HAP-1 (cell line): ENCODE results near the gene UCHL3.

Experiments
- DNase-seq, 2 experiments: peaks; one replicate each; pipeline ENCODE4 v3.0.0-alpha.2; 2016 to 2020; ENCODE audit warnings: low spot score in 2 of 2
- H3K27me3 ChIP-seq: fragments of 250-450 bp; sonication (Bioruptor Pico); 2 replicates; pipeline ENCODE4 v1.5.1; 2020; ENCODE audit warnings: low read depth, mild to moderate bottlenecking, moderate library complexity
- H3K36me3 ChIP-seq: fragments of 250-450 bp; sonication (Bioruptor Pico); replicated peaks from 2 replicates; pipeline ENCODE4 v1.5.1; 2020; ENCODE audit warnings: mild to moderate bottlenecking
- H3K4me1 ChIP-seq: fragments of 250-450 bp; sonication (Bioruptor Pico); 2 replicates; pipeline ENCODE4 v1.5.1; 2020; ENCODE audit warnings: mild to moderate bottlenecking
- H3K4me3 ChIP-seq: fragments of 250-450 bp; sonication (Bioruptor Pico); 2 replicates; pipeline ENCODE4 v1.5.1; 2020; ENCODE audit warnings: mild to moderate bottlenecking, moderate library complexity
- H3K9me3 ChIP-seq: fragments of 250-450 bp; sonication (Bioruptor Pico); 2 replicates; pipeline ENCODE4 v1.5.1; 2020; ENCODE audit warnings: mild to moderate bottlenecking, moderate library complexity
- in situ Hi-C: fragments of 300-500 bp; cut with MboI; formaldehyde crosslinking; loops from 3 replicates; pipeline ENCODE4 v1.14.3; 2020; ENCODE audit warnings: low sequenced_read_pairs, inconsistent platforms, mixed read lengths

UCHL3 gene

DNA sequence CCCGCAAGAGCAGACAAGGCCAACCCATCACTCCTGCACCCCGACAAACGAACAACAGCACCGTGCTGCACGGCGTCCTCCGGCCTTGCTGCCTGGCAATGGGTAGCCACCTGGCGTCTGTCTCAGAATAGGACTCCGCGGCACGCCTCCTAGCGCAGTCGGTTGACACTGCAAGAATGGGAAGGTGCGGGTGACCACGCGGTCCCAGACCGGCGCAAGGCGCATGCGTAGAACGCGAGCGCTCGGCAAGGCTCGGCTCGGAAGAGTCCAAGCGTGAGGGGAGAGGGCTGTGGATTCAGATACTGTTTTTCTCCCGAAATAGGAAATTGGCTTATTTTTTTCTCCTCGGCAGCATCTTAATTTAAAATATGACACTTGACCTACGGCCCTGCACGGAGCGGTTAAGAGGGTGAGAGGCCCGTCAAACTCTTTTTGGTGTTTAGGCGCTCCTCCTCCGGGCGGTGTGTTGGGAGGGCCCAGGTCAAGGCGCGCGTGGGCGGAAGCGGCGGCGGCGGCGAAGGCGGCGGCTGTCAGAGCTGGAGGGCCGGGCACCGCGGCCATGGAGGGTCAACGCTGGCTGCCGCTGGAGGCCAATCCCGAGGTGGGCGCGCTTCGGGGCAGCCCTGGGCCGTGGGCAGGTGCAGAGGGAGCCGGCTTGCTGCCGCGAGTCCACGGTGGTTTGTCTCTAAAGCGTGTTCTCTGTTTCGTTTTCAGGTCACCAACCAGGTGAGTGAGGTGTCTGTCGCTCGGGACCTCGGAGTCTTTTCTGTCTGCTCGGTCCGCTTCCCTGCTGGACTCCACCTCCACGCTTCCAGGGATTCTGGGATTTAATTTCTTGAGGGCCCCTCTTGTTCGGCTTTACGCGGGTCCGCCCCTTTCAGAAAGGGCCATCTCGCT lies at the start of gene UCHL3:
TSS of gene UCHL3 (plus strand) at position 530 of the 897 bp plus-strand sequence. CDS start at position 560, 30 bp downstream.
- in situ Hi-C loops = no loop called here
- Histone ChIP-seq H3K9me3 (no peaks in the 10 kb centered on the region), H3K27me3 (no peaks in the 10 kb centered on the region), H3K4me3 (peak within 1 kb of the TSS; percentile 77), H3K4me1 (peaks cover 13% of the 10 kb centered on the region), H3K36me3 (peaks cover 9% of the 10 kb centered on the region)
- peak; percentile 90 to 98 for DNase-seq

DNA sequence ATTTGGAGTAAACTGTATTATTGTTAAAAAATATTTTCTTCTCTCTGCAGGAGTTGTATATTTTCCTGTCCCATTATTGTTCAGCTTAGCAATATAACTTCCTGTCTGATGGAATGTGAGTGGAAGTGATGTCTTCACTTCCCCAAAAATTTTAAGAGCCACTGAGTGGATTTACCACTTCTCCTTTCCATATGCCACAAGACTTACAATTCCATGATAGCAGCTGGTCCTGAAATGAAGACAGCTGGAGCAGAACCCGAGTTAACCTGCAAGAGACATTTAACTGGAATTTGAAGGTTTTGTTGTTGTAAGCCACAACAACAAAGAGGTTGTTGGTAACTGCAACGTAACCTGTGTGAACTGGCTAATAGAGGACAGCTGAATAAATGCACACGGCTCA lies 44.3 kb upstream of the UCHL3 start:
- Histone ChIP-seq H3K27me3 (peaks cover 2% of the 10 kb centered on the region; the same call in 1 of the 2 replicates), H3K4me1 (no peaks in the 10 kb centered on the region), H3K4me3 (no peak overlapping the region), H3K36me3 (no peaks in the 10 kb centered on the region), H3K9me3 (no peaks in the 10 kb centered on the region)
- in situ Hi-C loops = no loop called here
- DNase-seq = no peak

DNA sequence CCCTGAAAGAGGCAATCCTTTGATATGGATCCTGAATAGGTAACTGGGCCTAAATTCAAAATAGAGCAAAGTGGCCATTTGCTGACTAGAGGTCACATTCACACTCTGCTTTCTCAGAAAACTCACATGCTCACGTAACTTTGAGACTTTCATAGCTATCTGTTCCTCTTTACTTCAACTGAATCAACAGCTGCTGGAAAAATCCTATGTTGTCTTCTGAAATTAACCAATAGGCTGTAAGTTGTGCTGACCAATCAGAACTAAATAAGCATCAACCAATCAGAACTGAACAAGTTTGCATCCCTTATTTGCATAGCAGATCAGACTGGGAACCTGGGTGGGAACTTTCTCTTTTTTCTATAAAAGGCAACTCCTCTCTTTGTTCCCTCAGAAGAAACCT lies 43.6 kb upstream of the UCHL3 start:
- no peak overlapping the region for H3K4me3 ChIP-seq

GRCh38 chr13:75507027-75508001 lies 42.3 kb upstream of the UCHL3 start:
- Histone ChIP-seq H3K4me3 (no peak overlapping the region), H3K27me3 (0 out of 2 replicates have a peak, but pooled peaks cover 5% of the 10 kb centered on the region), H3K9me3 (no peaks in the 10 kb centered on the region), H3K4me1 (no peaks in the 10 kb centered on the region), H3K36me3 (no peaks in the 10 kb centered on the region)
- in situ Hi-C loops = no loop called here
- no peak for DNase-seq

More for the DNA sequence above, 43.6 kb upstream of the UCHL3 start:
- H3K9me3 ChIP-seq = no peaks in the 10 kb centered on the region
- H3K36me3 ChIP-seq = no peaks in the 10 kb centered on the region
- in situ Hi-C loops = no loop called here
- H3K4me1 ChIP-seq = no peaks in the 10 kb centered on the region
- H3K27me3 ChIP-seq = 0 out of 2 replicates have a peak, but pooled peaks cover 2% of the 10 kb centered on the region
- no peak for DNase-seq

DNA sequence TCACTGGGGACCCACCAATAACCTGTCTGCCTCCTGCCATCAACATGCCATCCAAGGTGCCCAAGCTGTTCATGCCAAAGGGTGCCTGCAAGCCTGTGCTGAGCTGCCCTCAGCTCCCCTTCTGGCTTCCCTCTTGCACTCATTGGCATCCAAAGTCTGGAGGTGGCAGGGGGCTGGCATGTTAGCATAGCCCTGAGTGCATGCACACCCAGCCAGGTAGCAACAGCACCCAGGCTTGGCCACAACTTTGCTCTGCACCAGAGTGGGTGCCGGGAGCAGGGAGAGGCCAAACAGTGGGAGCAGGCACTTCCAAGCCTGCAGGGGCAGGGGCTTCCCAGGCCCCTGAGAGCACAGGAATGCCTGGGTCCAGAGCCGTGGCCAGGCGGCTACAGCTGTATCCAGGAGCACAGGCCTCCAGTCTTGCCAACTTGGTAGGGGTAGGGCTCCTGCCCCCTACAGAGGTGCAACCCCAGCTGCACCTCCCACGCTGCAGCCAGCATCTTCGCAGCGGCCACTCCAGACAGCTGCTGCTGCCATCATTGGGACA lies 41.5 kb upstream of the UCHL3 start:
- in situ Hi-C loops = no loop called here

DNA sequence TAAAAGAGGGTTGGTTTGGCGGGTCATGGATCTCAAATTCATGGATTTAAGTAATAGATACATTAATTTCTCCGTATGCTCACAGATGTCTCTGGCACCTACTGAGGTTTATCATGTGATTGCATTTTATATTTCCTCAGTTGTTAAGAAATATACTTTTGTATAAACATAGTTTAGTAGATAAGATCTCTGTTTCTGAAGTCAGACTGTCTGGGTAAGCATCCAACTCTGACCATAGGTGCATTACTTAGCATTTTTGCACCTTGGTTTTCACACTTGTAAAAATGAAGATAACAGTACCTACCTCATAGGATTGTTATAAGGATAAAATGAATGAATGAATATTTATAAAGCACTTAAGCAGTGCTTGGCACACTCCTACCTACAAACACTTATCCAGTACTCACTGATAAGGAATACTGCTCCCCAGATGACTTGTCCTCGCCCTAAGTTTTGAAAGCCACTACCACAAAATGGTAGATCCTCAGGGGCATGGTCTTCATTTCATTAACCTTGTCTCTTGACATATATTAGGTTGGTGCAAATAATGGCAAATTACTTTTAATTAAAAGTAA lies 38.5 kb upstream of the UCHL3 start:
- DNase-seq = no peak
- Histone ChIP-seq H3K36me3 (no peaks in the 10 kb centered on the region), H3K4me3 (no peak overlapping the region), H3K27me3 (0 out of 2 replicates have a peak, but pooled peaks cover 3% of the 10 kb centered on the region), H3K4me1 (no peaks in the 10 kb centered on the region), H3K9me3 (no peaks in the 10 kb centered on the region)
- in situ Hi-C loops = no loop called here

More for the DNA sequence above, 41.5 kb upstream of the UCHL3 start:
- 0 out of 2 replicates have a peak, but pooled peaks cover 5% of the 10 kb centered on the region for H3K27me3 ChIP-seq
- H3K4me1 ChIP-seq = no peaks in the 10 kb centered on the region
- H3K9me3 ChIP-seq = no peaks in the 10 kb centered on the region
- no peak for DNase-seq
- H3K36me3 ChIP-seq = no peaks in the 10 kb centered on the region
- H3K4me3 ChIP-seq = no peak overlapping the region

DNA sequence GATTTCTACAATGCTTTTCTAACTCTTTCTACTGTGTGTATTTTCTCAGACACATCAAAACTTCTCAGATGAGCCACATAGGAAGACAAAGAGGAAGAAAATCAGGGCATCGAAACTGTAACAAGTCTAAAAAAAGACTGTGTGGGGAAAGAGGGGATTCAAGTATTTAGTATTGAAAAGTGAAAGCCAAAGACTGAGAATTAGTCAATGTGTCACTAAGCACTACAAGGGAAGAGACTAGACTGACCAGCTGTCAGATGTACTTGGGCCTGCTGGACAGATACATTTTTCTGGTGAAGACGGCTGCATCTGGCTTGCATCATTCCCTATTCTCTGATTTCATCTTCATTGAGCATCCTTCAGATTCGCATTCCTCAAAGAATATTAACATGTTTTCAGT lies 37.3 kb upstream of the UCHL3 start:
- Histone ChIP-seq H3K4me1 (no peaks in the 10 kb centered on the region), H3K9me3 (no peaks in the 10 kb centered on the region)
- no peak for DNase-seq

DNA sequence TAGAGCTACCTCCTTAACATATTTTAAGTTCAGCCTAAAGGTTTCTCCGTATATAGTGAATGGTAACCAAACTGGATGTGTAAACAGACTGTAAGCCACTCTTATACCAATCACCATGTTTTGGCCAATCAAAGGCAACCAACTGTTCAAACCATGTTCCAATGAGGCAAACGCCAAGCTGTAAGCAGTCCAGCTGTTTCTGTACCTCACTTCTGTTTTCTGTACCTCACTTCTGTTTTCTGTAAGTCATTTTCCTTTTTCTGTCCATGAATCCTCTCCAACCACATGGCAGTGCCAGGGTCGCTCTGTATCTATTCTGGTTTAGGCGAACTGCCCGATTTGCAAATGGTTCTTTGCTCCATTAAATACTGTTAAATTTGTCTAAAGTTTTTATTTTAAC lies 36.3 kb upstream of the UCHL3 start:
- H3K9me3 ChIP-seq = no peaks in the 10 kb centered on the region
- no peaks in the 10 kb centered on the region for H3K36me3 ChIP-seq
- 0 out of 2 replicates have a peak, but pooled peaks cover 3% of the 10 kb centered on the region for H3K27me3 ChIP-seq
- no peak for DNase-seq
- H3K4me3 ChIP-seq = no peak overlapping the region
- H3K4me1 ChIP-seq = no peaks in the 10 kb centered on the region
- in situ Hi-C loops = no loop called here

More for the DNA sequence above, 37.3 kb upstream of the UCHL3 start:
- no peak overlapping the region for H3K4me3 ChIP-seq
- H3K36me3 ChIP-seq = no peaks in the 10 kb centered on the region
- H3K27me3 ChIP-seq = 0 out of 2 replicates have a peak, but pooled peaks cover 3% of the 10 kb centered on the region
- in situ Hi-C loops = no loop called here

- Histone ChIP-seq H3K4me1 (no peaks in the 10 kb centered on the region), H3K36me3 (no peaks in the 10 kb centered on the region), H3K4me3 (no peak overlapping the region), H3K27me3 (0 out of 2 replicates have a peak, but pooled peaks cover 3% of the 10 kb centered on the region), H3K9me3 (no peaks in the 10 kb centered on the region)
- in situ Hi-C loops = no loop called here
- no peak for DNase-seq
These were observed 35.3 kb upstream of the UCHL3 start for GRCh38 chr13:75514080-75514995.

DNA sequence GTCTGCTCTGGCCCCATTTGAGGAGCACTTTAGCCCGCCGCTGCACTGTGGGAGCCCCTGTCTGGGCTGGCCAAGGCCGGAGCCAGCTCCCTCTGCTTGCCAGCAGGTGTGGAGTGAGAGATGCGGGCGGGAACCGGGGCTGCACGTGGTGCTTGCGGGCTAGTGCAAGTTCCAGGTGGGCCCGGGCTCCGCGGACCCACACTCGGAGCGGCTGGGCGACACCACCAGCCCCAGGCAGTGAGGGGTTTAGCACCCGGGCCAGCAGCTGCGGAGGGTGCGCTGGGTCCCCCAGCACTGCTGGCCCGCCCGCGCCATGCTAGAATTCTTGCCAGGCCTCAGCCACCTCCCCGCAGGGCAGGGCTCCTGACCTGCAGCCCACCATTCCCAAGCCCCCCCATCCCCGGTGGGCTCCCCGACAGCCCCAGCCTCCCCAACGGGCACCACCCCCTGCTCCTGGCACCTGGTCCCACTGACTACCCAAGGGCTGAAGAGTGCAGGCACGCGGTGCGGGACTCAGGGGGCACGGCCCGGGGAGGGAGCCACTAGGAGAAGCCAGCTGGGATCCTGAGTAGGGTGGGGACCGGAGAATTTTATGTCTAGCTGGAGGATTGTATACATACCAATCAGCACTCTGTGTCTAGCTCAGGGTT lies 31.0 kb upstream of the UCHL3 start:
- Histone ChIP-seq H3K4me3 (no peak overlapping the region), H3K4me1 (no peaks in the 10 kb centered on the region), H3K9me3 (no peaks in the 10 kb centered on the region; the same call in 1 of the 2 replicates), H3K27me3 (no peaks in the 10 kb centered on the region), H3K36me3 (no peaks in the 10 kb centered on the region)
- in situ Hi-C loops = no loop called here
- no peak for DNase-seq

GRCh38 chr13:75521956-75522355 lies 27.6 kb upstream of the UCHL3 start:
- DNase-seq = no peak
- Histone ChIP-seq H3K4me3 (no peak overlapping the region), H3K36me3 (peaks cover 11% of the 10 kb centered on the region), H3K9me3 (no peaks in the 10 kb centered on the region; the same call in 1 of the 2 replicates), H3K27me3 (no peaks in the 10 kb centered on the region), H3K4me1 (no peaks in the 10 kb centered on the region)
- in situ Hi-C loops = no loop called here

DNA sequence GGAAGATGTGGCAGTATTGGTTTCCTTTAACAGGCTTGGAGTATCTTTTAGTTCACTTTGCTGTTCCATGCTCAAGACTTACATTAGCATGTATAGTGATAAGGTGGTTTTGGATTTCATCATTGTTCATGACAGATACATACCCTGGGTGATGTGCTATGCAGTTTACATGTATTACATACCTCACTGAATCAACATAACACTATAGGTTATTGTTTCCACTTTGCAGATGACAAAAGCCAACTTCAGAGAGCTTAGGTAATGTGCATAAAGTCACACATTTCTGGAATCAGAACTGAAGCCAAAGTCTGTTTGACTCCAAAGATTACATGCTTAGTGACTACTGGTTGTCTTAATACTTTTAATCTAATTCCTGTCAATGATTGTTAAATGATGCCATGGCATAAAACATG lies 19.0 kb upstream of the UCHL3 start:
- Histone ChIP-seq H3K36me3 (peaks cover 14% of the 10 kb centered on the region), H3K27me3 (no peaks in the 10 kb centered on the region), H3K4me1 (0 out of 2 replicates have a peak, but pooled peaks cover 5% of the 10 kb centered on the region), H3K9me3 (no peaks in the 10 kb centered on the region), H3K4me3 (no peak overlapping the region)
- in situ Hi-C loops = no loop called here
- DNase-seq = peak in 1 of 2 experiments; percentile 28
